HT-29 (cell line): ENCODE data around the gene JCHAIN. TPM values are rescaled to one million over a fixed set of nuclear protein-coding genes. Genes with fewer than 3 reads are reported as not detected.
"Not testable (repeated sequence)": the region's sequence is repeated elsewhere in the genome, so short reads cannot be mapped to it uniquely, and the experiment has no call there.

Experiments
- DNase-seq: peaks from one replicate; pipeline ENCODE4 v3.0.0-alpha.2; 2015; ENCODE audit warnings: low spot score
- total RNA-seq: library from RNA; depleted of rRNA; stranded (reverse); fragments of >200 nt; shearing (Covaris generic); gene quantifications from 2 replicates; pipeline ENCODE4 v1.2.3, GENCODE V29; 2014; rRNA removed

JCHAIN gene
- total RNA-seq = not detected in 2 replicates

DNA sequence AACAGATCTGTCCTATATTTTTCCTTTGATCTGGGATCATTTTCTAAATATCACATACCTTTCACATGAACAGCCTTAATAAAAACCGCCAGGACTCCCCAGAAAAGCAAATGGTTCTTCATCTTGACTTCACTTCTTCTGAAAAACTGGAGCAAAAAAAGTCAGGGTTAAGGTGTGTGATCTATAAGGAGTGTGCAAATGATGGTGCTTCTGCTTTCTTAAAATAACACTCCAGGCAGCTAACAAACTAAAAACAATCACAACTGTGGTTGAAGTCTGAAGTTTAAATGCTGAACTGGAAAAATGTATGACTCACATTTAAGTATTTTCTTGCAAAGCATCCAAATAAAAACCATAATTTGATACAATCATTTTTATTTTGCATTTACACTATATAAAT lies at the start of gene JCHAIN:
Gene JCHAIN, minus strand, starts transcription at position 140 of the 400 bp plus-strand sequence. Its CDS starts 18 bp downstream, at position 122.
- no peak for DNase-seq

- DNase-seq = no peak
These were observed 48.8 kb upstream of the JCHAIN start for GRCh38 chr4:70715097-70715496.

DNA sequence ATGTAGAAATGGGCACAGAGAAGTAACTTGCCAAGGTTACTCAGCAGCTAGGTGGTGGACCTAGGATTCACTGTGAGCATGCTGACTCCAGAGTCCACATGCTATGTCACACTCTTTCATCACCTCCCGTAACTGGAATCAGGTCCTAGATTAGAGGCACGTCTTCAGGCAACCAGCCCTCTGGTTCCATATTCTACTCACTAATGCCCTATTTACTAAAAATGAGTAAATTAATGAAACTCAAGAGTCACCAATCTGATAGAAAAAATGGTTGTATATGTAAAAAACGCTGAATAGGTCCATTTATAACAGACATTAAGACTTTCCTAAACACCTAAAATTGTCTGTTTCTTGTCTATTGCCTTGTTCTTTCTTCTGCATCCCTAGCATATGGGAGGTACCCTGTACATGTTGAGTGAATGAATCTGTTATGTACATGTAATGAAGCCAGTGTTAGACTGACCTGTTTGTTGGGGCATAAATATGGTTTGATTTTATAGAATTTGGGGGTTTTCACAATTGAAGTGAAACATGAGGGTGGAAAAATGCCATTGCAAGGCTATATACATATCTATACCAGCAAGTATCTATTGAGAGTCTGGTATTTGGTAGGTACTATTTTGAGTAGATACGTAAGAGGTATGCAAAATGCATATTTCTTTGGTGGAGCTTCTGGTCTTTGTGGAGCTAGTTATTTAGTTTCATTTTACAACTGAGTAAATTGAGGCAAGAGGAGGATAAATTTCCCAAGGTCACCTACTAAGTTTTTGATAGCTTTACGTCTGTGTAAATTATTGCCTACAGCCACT lies 48.0 kb upstream of the JCHAIN start:
- DNase-seq = no peak

GRCh38 chr4:70713453-70714078 lies 47.3 kb upstream of the JCHAIN start:
- DNase-seq = no peak

DNA sequence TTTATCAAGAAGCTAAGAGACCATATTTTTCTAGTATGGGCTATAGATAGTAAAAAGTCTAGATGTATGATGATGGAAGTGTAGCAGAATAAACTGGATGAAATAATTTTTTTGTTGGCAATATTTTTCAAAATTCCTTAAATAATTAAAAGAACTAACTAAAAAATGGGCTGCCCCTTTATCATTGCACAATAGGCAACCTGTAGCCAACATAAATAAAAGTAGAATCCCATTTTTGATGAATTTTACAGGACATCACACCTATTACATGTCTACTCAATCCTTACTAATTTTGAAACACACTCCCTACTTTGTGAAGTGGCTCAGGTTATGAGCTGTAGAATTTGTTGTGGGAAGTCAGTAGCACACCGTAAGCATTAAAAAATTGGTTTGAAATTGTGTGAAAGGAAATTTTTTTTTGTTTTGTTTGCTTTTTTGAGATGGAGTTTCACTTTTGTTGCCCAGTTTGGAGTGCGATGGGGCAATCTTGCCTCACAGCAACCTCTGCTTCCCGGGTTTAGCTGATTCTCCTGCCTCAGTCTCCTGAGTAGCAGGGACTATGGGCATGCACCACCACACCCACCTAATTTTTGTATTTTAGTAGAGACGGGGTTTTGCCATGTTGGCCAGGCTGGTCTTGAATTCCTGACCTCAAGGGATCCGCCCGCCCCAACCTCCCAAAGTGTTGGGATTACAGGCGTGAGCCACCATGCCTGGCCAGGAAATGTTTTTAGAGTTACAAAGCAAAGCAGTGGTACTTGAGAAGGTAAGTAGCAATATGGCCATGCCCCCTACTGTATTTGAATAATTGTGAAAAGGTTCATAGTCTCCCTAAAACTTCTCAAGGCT lies 46.5 kb upstream of the JCHAIN start:
- no peak for DNase-seq

- DNase-seq = no peak
These were observed 45.8 kb upstream of the JCHAIN start for GRCh38 chr4:70712150-70712549.

GRCh38 chr4:70711599-70711998 lies 45.3 kb upstream of the JCHAIN start:
- no peak for DNase-seq

GRCh38 chr4:70709611-70710205 lies 43.4 kb upstream of the JCHAIN start:
- no peak for DNase-seq

GRCh38 chr4:70706516-70706915 lies 40.2 kb upstream of the JCHAIN start:
- peak; percentile 47 for DNase-seq

- no peak for DNase-seq
These were observed 39.7 kb upstream of the JCHAIN start for GRCh38 chr4:70706044-70706461.

DNA sequence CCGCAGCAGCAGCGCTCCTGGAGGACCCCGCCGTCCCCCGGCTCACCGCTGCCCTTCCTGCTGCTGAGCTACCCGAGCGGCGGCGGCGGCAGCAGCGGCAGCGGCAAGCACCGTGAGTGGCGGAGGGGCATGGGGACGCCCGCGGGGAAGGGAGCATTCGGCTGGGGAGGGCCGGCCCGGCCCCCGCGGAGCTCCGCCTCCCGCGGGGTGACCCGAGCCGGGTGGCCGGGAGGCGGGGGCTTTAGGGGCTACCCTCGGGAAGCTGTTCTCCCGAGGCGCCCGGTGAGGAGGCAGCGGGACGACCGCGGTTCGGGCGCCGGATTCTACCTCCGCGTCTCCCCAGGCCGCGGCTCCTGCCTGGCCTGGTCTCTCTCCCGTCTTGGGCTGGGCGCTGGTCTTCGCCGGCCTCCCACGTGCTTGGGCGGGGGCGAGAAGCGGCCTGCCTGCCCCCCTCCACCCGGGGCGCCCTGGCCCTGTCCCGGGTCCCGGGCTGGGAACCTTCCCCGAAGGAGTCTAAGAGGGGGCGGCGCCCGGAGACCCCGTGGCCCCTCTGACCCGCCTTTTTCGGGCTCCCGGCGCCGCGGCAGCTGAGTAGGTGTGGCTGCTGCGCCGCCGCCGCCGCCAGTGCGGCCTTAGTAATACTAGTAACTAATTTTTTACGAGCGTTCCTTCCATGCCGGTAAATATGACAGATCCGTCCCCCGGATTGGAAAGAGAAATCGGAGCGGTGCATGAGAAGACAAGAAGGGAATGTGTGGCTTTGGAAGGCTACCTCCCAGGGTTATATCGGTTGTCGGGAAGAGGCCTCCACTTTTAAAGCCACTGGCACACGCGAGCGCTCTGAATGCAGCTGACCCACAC lies 39.1 kb upstream of the JCHAIN start:
- peak; percentile 75 for DNase-seq

- no peak for DNase-seq
These were observed 38.5 kb upstream of the JCHAIN start for GRCh38 chr4:70704931-70705182.

DNA sequence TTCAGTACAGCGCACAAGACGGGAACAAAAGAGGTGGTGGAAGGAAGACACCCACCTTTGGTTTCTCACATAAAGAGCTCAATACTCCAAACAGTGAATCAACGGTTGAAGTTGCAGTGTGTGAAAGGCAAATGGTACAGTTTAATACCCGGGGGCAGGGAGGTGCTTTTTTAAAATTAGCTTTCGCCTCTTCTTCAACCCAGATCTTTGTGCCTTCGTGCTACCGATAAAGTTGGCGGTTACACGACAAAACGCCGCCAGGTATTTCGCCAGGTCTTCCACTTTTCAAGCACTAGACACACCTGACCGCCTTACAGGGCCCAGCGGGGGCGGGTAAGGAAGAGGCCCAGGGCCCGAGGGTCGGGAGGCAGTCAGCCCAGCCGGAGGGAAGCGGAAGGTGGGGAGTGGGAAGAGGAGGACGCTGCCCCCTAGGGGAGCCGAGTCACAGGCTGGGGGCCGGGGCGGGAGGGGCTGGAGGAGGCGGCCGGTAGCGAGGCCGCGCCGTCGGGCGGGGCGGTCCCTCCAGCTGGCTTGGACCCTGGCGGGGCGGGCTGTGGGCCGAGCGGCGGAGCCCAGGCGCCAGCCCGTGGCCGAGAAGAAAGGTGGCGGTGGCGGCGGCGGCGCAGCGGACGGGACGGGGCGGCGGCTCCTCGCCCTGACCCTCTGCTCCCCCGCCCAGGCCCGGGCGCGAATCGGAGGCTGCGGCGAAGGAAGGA lies 38.1 kb upstream of the JCHAIN start:
- peak; percentile 82 for DNase-seq

DNA sequence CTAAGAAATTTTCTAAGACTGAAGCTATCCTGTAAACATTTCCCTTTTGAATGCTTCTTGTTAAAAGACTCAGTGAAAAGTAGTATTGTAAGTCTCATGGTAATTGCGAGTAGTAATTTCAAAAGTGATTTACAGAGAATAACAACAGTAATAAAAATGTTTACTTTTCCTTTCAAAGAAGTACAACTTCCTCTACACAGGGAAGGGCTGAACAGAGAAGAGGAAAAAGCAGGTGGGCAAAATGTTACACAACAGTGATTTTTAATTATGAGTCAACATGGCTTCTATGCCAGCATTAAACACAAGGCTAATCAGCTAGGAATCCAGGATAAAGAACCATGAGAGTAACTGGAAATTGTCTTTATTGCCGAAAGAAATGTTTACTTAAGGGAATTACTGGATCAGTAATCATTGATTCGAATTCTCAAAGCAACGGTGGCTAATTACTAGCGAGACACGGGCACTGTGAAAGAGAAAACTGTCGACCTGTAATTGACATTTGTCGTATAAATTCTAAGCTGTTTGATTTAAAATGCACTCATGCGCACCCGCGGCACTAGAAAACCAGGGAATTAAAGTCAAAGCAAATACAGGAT lies 37.4 kb upstream of the JCHAIN start:
- no peak for DNase-seq

GRCh38 chr4:70702592-70702991 lies 36.3 kb upstream of the JCHAIN start:
- not testable (repeated sequence) for DNase-seq

GRCh38 chr4:70701271-70701670 lies 35.0 kb upstream of the JCHAIN start:
- no peak for DNase-seq

GRCh38 chr4:70700712-70701111 lies 34.4 kb upstream of the JCHAIN start:
- DNase-seq = no peak

DNA sequence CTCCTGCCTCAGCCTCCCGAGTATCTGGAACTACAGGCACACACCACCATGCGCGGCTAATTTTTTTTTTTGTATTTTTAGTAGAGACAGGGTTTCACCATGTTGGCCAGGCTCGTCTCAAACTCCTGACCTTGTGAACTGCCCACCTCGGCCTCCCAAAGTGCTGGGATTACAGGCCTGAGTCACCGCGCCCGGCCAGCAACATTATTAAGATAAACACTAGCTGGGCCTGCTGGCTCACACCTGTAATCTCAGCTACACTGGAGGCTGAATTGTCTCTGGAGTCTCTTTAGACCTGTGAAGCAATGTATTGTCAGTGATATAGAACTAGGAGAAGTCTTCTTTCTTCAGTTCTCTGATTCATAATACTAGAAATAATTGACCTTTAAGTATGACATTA lies 32.1 kb upstream of the JCHAIN start:
- DNase-seq = not testable (repeated sequence)

DNA sequence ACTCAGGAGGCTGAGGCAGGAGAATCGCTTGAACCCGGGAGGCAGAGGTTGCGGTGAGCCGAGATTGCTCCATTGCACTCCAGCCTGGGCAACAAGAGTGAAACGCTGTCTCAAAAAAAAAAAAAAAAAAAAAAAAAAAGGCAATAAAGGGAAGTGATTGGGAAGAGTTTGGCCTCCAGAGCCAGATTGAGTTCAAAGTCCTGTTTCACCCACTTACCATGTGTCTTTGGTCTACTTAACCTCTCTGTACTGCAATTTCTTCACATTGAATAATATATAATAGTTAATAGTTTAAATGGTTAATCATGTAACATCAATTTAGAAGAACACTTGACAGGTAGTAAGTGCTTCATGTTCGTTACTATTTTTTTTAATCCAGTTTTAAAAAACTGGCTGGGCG lies 28.3 kb upstream of the JCHAIN start:
- DNase-seq = not testable (repeated sequence)

DNA sequence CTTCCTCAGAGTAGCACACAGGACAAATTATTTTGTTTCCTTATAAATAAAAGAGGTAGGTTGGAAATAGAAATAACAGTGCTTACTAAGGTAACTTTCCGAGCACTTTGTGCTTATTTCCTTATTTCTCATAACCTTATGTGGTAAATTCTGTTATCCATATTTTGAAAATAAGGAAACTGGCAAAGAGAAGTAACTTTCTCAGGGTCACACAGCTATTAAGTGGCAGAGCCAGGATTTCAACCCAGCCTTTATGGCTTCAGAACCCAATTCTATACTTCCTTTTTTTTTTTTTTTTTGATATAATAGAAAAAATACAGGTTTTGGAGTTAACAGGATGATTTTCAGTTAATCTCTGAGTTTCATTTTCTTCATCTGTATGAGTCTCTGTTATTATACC lies 25.4 kb upstream of the JCHAIN start:
- no peak for DNase-seq
